Natural killer cell (primary cell): ENCODE data around the gene FIBCD1. TPM values are rescaled to one million over a fixed set of nuclear protein-coding genes. Genes with fewer than 3 reads are reported as not detected.

ENCODE experiments used
- ATAC-seq, 3 donors: fragments of 150-1000 bp in 2 of 3; fragments of 200-7000 bp in 1 of 3; cut with Tn5 transposase; 1 replicate in 1 of 3; 2 replicates in 2 of 3; pipeline ENCODE4 v1.10.0; 2021; ENCODE audit warnings: mild to moderate bottlenecking in 2 of 3, moderate library complexity in 2 of 3
- DNase-seq, 2 donors: peaks; one replicate each; pipeline versions ENCODE4 v3.0.0 to v3.0.0-alpha.2; 2013 to 2021; ENCODE audit warnings: mixed read lengths in 1 of 2
- H3K27ac ChIP-seq: one replicate; pipeline ENCODE4 v1.5.1; 2013; ENCODE audit warnings: mild to moderate bottlenecking, low read length
- H3K27me3 ChIP-seq: one replicate; pipeline ENCODE4 v1.6.1; 2013; ENCODE audit warnings: low read length; ENCODE audit not compliant: control insufficient read depth, insufficient read depth
- H3K36me3 ChIP-seq: one replicate; pipeline ENCODE4 v1.6.1; 2013; ENCODE audit warnings: low read length; ENCODE audit not compliant: control insufficient read depth, insufficient read depth
- H3K4me1 ChIP-seq: one replicate; pipeline ENCODE4 v1.6.1; 2013; ENCODE audit warnings: low read length; ENCODE audit not compliant: control insufficient read depth, insufficient read depth
- H3K4me3 ChIP-seq: one replicate; pipeline ENCODE4 v1.5.1; 2013; ENCODE audit warnings: low read length
- H3K9me3 ChIP-seq: one replicate; pipeline ENCODE4 v1.6.1; 2013; ENCODE audit warnings: low read length; ENCODE audit not compliant: control insufficient read depth, insufficient read depth
- H3K27ac Mint-ChIP-seq, 2 donors: one replicate each; pipeline ENCODE4 v1.8.0; 2022; ENCODE audit warnings: mild to moderate bottlenecking in 2 of 2, mixed read lengths in 2 of 2, moderate library complexity in 1 of 2
- H3K27me3 Mint-ChIP-seq, 2 donors: one replicate each; pipeline ENCODE4 v1.8.0; 2022; ENCODE audit warnings: low read depth in 2 of 2, mixed read lengths in 2 of 2
- H3K36me3 Mint-ChIP-seq: one replicate; pipeline ENCODE4 v1.8.0; 2022; ENCODE audit warnings: mixed read lengths
- H3K4me1 Mint-ChIP-seq, 2 donors: one replicate each; pipeline ENCODE4 v1.8.0; 2022; ENCODE audit warnings: mixed read lengths in 2 of 2
- H3K4me3 Mint-ChIP-seq: one replicate; pipeline ENCODE4 v1.8.0; 2022; ENCODE audit warnings: mild to moderate bottlenecking, moderate library complexity, mixed read lengths
- H3K9me3 Mint-ChIP-seq, 2 donors: one replicate each; pipeline ENCODE4 v1.8.0; 2022; ENCODE audit warnings: mixed read lengths in 2 of 2
- CTCF ChIP-seq: fragments of 200-600 bp; IDR thresholded peaks from one replicate; pipeline ENCODE4 v1.8.0; 2022; ENCODE audit warnings: antibody characterized with exemption
- WGBS: methylation state at CpG from one replicate; pipeline ENCODE4 v1.1.7; 2013; ENCODE audit warnings: missing lambda C conversion rate; ENCODE audit not compliant: insufficient coverage; 5-methylcytosine and 5-hydroxymethylcytosine counted together
- intact Hi-C: fragments of 100-400 bp; cut with micrococcal nuclease; formaldehyde crosslinking; loops from one replicate; pipeline ENCODE4 v1.14.2; 2022
- total RNA-seq, 4 donors: library from RNA; stranded (reverse); fragments of 120-200 nt in 1 of 4; gene quantifications; one replicate each; pipeline versions ENCODE4 v1.2.3 to v1.2.4, GENCODE V29; 2013 to 2022

The FIBCD1 gene
- total RNA-seq, 3 donors from 2014 or later (not counting 1 experiment from before 2014, with no cell fraction given): not detected

- no peak for TF ChIP-seq CTCF
- H3K27ac Mint-ChIP-seq: no peak overlapping the region
- Histone ChIP-seq H3K36me3 (no peaks in the 10 kb centered on the region), H3K4me1 (no peaks in the 10 kb centered on the region), H3K9me3 (no peaks in the 10 kb centered on the region), H3K27me3 (no peaks in the 10 kb centered on the region), H3K27ac (no peak overlapping the region), H3K4me3 (no peak overlapping the region)
- no peak for DNase-seq
- H3K4me3 Mint-ChIP-seq: no peak overlapping the region
- no peaks in the 10 kb centered on the region for H3K9me3 Mint-ChIP-seq
- intact Hi-C loops: no loop called here
- no peak for ATAC-seq
- WGBS: 76% methylated on average over 31 of the region's 31 CpGs
- no peaks in the 10 kb centered on the region for H3K27me3 Mint-ChIP-seq
- H3K4me1 Mint-ChIP-seq: no peaks in the 10 kb centered on the region
- no peaks in the 10 kb centered on the region for H3K36me3 Mint-ChIP-seq
These were observed 16.8 kb downstream of the FIBCD1 start for GRCh38 chr9:130921989-130922892.

- no peaks in the 10 kb centered on the region for H3K4me1 Mint-ChIP-seq
- no peak overlapping the region for H3K27ac Mint-ChIP-seq
- ATAC-seq (no peak), DNase-seq (no peak)
- Histone ChIP-seq H3K27ac (no peak overlapping the region), H3K27me3 (no peaks in the 10 kb centered on the region), H3K4me3 (no peak overlapping the region), H3K4me1 (no peaks in the 10 kb centered on the region), H3K9me3 (no peaks in the 10 kb centered on the region), H3K36me3 (no peaks in the 10 kb centered on the region)
- H3K4me3 Mint-ChIP-seq: no peak overlapping the region
- H3K9me3 Mint-ChIP-seq: no peaks in the 10 kb centered on the region
- 75% methylated on average over 29 of the region's 29 CpGs for WGBS
- no peaks in the 10 kb centered on the region for H3K36me3 Mint-ChIP-seq
- no peaks in the 10 kb centered on the region for H3K27me3 Mint-ChIP-seq
- intact Hi-C loops: no loop called here
- TF ChIP-seq CTCF: no peak
These were observed 17.6 kb downstream of the FIBCD1 start for GRCh38 chr9:130921300-130921988.

- no peaks in the 10 kb centered on the region for H3K36me3 Mint-ChIP-seq
- TF ChIP-seq CTCF: no peak
- Histone ChIP-seq H3K27me3 (no peaks in the 10 kb centered on the region), H3K4me3 (no peak overlapping the region), H3K36me3 (no peaks in the 10 kb centered on the region), H3K27ac (no peak overlapping the region), H3K4me1 (no peaks in the 10 kb centered on the region), H3K9me3 (no peaks in the 10 kb centered on the region)
- ATAC-seq: no peak
- H3K4me1 Mint-ChIP-seq: no peaks in the 10 kb centered on the region
- 83% methylated on average over 14 of the region's 14 CpGs for WGBS
- H3K4me3 Mint-ChIP-seq: no peak overlapping the region
- H3K27ac Mint-ChIP-seq: no peak overlapping the region
- no peaks in the 10 kb centered on the region for H3K9me3 Mint-ChIP-seq
- H3K27me3 Mint-ChIP-seq: no peaks in the 10 kb centered on the region
- intact Hi-C loops: no loop called here
- DNase-seq: no peak
These were observed 18.2 kb downstream of the FIBCD1 start for GRCh38 chr9:130920762-130921299.
